Prostate gland (tissue), 2 donors: ENCODE measurements around the gene ECEL1.

Experiments used
- POLR2A ChIP-seq: fragments of 450-650 bp; IDR thresholded peaks from one replicate; pipeline ENCODE4 v1.6.1; 2016; ENCODE audit warnings: antibody characterized with exemption, mild to moderate bottlenecking
- TF ChIP-seq, protein P1 (sequence below), 4 experiments: fragments of 200-600 bp in 2 of 4; fragments of 450-650 bp in 2 of 4; sonication (generic) in 2 of 4; IDR thresholded peaks; 1 replicate in 3 of 4; 2 replicates in 1 of 4; pipeline ENCODE4 v1.5.1; 2016 to 2019; ENCODE audit warnings: antibody characterized with exemption in 4 of 4, mild to moderate bottlenecking in 2 of 4, moderate library complexity in 2 of 4

GRCh38 chr2:232460171-232460570 is 27.5 kb downstream of the ECEL1 start:
- TF ChIP-seq, protein P1, sequence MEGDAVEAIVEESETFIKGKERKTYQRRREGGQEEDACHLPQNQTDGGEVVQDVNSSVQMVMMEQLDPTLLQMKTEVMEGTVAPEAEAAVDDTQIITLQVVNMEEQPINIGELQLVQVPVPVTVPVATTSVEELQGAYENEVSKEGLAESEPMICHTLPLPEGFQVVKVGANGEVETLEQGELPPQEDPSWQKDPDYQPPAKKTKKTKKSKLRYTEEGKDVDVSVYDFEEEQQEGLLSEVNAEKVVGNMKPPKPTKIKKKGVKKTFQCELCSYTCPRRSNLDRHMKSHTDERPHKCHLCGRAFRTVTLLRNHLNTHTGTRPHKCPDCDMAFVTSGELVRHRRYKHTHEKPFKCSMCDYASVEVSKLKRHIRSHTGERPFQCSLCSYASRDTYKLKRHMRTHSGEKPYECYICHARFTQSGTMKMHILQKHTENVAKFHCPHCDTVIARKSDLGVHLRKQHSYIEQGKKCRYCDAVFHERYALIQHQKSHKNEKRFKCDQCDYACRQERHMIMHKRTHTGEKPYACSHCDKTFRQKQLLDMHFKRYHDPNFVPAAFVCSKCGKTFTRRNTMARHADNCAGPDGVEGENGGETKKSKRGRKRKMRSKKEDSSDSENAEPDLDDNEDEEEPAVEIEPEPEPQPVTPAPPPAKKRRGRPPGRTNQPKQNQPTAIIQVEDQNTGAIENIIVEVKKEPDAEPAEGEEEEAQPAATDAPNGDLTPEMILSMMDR (IDR thresholded peaks at IDR 0.05): no peak
- TF ChIP-seq POLR2A: no peak
